NB4 (cell line): ENCODE measurements around the gene GPR137B.

Experiments used
- DNase-seq: peaks from one replicate; pipeline ENCODE4 v3.0.0; 2010; ENCODE audit warnings: low read depth
- H3K4me3 ChIP-seq: one replicate; pipeline ENCODE4 v1.5.1; 2011; ENCODE audit warnings: mild to moderate bottlenecking, low read depth, low read length, moderate library complexity
- MAX ChIP-seq: IDR thresholded peaks from 2 replicates; pipeline ENCODE4 v1.6.1; 2011; ENCODE audit warnings: low read depth, low read length
- MYC ChIP-seq: IDR thresholded peaks from 2 replicates; pipeline ENCODE4 v1.6.1; 2011; ENCODE audit warnings: low read depth, low read length
- POLR2A ChIP-seq: IDR thresholded peaks from 2 replicates; pipeline ENCODE4 v1.6.1; 2011; ENCODE audit warnings: mild to moderate bottlenecking; ENCODE audit not compliant: insufficient read length; ENCODE audit errors: extremely low read depth
- TF ChIP-seq, protein P1 (sequence below): IDR thresholded peaks from one replicate; pipeline ENCODE4 v1.5.1; 2012; ENCODE audit warnings: low read depth, low read length

GPR137B gene

DNA sequence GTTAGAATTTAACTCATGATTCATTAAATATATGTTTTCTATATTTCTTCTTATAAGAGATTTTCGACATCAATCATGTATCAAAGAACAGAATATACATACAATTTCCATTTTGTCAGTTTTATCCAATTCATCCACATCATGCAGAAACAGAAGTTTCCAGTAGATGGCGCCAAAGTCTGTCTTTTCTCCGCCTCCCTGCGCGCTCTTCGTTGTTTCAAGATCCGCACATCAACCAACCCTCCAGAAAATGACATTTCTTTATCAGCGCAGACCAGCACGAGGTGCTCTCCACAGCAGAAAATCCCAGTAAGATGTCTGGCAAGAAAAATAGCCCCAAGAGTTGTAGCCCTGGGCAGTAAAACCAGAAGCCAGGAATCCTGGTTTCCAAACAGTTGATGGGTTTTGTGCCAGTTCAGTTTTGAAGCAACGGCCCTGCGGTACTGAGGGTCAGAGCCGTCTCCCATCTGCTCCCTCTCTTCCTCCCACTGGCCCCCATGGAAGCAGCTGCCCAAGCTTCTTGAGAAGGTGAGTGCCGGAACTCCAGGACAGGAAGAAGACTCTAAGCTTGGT lies 38.6 kb upstream of the GPR137B start:
- DNase-seq: peak; percentile 70
- TF ChIP-seq, protein P1, sequence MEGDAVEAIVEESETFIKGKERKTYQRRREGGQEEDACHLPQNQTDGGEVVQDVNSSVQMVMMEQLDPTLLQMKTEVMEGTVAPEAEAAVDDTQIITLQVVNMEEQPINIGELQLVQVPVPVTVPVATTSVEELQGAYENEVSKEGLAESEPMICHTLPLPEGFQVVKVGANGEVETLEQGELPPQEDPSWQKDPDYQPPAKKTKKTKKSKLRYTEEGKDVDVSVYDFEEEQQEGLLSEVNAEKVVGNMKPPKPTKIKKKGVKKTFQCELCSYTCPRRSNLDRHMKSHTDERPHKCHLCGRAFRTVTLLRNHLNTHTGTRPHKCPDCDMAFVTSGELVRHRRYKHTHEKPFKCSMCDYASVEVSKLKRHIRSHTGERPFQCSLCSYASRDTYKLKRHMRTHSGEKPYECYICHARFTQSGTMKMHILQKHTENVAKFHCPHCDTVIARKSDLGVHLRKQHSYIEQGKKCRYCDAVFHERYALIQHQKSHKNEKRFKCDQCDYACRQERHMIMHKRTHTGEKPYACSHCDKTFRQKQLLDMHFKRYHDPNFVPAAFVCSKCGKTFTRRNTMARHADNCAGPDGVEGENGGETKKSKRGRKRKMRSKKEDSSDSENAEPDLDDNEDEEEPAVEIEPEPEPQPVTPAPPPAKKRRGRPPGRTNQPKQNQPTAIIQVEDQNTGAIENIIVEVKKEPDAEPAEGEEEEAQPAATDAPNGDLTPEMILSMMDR: peak; percentile 53
- TF ChIP-seq MAX (0 out of 2 replicates have a peak, but pooled peaks have one; percentile 31), POLR2A (no peak), MYC (peak; percentile 32; the same call in 1 of the 2 replicates)

GRCh38 chr1:236107121-236107907 lies 35.0 kb upstream of the GPR137B start:
- TF ChIP-seq MYC (no peak), POLR2A (no peak), MAX (no peak)
- TF ChIP-seq, protein P1: no peak
- DNase-seq: no peak
- H3K4me3 ChIP-seq: no peak overlapping the region

More for the DNA sequence above, 38.6 kb upstream of the GPR137B start:
- H3K4me3 ChIP-seq: no peak overlapping the region

GRCh38 chr1:236108027-236108648 lies 34.2 kb upstream of the GPR137B start:
- TF ChIP-seq MYC: no peak
- no peak for TF ChIP-seq POLR2A
- TF ChIP-seq, protein P1: no peak
- no peak for TF ChIP-seq MAX
- no peak overlapping the region for H3K4me3 ChIP-seq
- DNase-seq: peak; percentile 25

GRCh38 chr1:236110137-236110536 lies 32.2 kb upstream of the GPR137B start:
- H3K4me3 ChIP-seq: no peak overlapping the region
- no peak for DNase-seq
- TF ChIP-seq, protein P1: no peak
- no peak for TF ChIP-seq POLR2A
- TF ChIP-seq MYC: no peak
- no peak for TF ChIP-seq MAX

DNA sequence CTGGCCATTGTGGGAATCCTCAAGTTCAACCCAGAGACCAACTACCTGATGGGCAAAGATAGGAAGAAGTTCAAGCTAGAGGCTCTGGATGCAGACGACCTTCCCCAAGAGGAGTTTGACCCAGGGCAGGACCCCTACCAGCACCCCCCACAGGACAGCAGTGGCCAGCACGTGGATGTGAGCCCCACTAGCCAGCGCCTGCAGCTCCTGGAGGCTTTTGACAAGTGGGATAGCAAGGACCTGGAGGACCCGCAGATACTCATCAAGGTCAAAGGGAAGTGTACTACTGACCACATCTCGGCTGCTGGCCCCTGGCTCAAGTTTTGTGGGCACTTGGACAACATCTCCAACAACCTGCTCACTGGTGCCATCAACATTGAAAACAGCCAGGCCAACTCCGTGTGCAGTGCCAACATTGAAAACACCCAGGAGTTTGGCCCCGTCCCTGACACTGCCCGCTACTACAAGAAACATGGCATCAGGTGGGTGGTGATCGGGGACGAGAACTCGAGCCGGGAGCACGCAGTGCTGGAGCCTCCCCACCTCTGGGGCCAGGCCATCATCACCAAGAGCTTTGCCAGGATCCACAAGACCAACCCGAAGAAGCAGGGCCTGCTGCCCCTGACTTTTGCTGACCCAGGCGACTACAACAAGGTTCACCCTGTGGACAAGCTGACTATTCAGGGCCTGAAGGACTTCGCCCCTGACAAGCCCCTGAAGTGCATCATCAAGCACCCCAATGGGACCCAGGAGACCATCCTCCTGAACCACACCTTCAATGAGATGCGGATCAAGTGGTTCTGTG lies 30.6 kb upstream of the GPR137B start:
- no peak for DNase-seq
- H3K4me3 ChIP-seq: no peak overlapping the region
- no peak for TF ChIP-seq MYC
- TF ChIP-seq, protein P1: no peak
- TF ChIP-seq MAX: no peak
- no peak for TF ChIP-seq POLR2A
